ENCODE results near the gene CHRNA3.

DNA sequence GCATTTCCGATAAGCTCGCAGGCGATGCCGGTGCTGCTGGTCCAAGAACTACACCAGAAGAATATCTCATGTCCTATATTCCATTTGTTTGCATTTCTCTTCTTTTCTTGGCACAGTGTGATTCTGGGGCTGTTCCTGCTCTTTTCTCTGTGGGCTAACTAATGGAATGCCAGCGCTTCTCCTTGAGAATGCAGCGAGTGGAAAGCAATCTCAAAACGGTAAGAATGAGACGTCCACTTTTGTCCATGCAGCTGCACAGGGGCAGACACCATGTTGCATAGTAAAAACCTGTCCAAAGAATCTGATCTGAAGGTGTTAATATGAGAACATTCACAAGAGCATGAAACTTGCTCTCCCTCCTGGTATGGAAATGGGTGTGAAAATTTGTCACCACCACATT is 6.6 kb upstream of the CHRNA3 start:
- TF ChIP-seq, protein P1, sequence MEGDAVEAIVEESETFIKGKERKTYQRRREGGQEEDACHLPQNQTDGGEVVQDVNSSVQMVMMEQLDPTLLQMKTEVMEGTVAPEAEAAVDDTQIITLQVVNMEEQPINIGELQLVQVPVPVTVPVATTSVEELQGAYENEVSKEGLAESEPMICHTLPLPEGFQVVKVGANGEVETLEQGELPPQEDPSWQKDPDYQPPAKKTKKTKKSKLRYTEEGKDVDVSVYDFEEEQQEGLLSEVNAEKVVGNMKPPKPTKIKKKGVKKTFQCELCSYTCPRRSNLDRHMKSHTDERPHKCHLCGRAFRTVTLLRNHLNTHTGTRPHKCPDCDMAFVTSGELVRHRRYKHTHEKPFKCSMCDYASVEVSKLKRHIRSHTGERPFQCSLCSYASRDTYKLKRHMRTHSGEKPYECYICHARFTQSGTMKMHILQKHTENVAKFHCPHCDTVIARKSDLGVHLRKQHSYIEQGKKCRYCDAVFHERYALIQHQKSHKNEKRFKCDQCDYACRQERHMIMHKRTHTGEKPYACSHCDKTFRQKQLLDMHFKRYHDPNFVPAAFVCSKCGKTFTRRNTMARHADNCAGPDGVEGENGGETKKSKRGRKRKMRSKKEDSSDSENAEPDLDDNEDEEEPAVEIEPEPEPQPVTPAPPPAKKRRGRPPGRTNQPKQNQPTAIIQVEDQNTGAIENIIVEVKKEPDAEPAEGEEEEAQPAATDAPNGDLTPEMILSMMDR (IDR thresholded peaks at IDR 0.05), result no peak
- TF ChIP-seq POLR2A (IDR thresholded peaks at IDR 0.05), result no peak
